ENCODE measurements around the gene LZTR1.
"Not testable (repeated sequence)": the region's sequence is repeated elsewhere in the genome, so short reads cannot be mapped to it uniquely, and the experiment has no call there.

Gene LZTR1

GRCh38 chr22:20966883-20967696 lies 15.0 kb upstream of the LZTR1 start, which contains the start of gene AIFM3:
AIFM3 (plus strand) TSS chr22:20967255; CDS start chr22:20967945, 690 bp downstream.
- DNase-seq: no peak

GRCh38 chr22:20967697-20968211 lies 14.3 kb upstream of the LZTR1 start:
- DNase-seq: no peak

GRCh38 chr22:20968281-20968977 lies 13.7 kb upstream of the LZTR1 start:
- DNase-seq: no peak

- DNase-seq: no peak
These were observed 11.0 kb upstream of the LZTR1 start for GRCh38 chr22:20970939-20971657.

- DNase-seq: not testable (repeated sequence)
These were observed 9.9 kb upstream of the LZTR1 start for GRCh38 chr22:20972014-20972694.

- DNase-seq: no peak
These were observed 9.0 kb upstream of the LZTR1 start for GRCh38 chr22:20972933-20973577.

- DNase-seq: no peak
These were observed 8.3 kb upstream of the LZTR1 start for GRCh38 chr22:20973634-20974286.

GRCh38 chr22:20974336-20974955 lies 7.7 kb upstream of the LZTR1 start:
- no peak for DNase-seq

- DNase-seq: no peak
These were observed 6.4 kb upstream of the LZTR1 start for GRCh38 chr22:20975541-20976290.

GRCh38 chr22:20976291-20976877 lies 5.7 kb upstream of the LZTR1 start:
- DNase-seq: no peak

GRCh38 chr22:20977019-20977418 lies 5.1 kb upstream of the LZTR1 start:
- no peak for DNase-seq

GRCh38 chr22:20977516-20978170 lies 4.5 kb upstream of the LZTR1 start:
- DNase-seq: no peak

GRCh38 chr22:20978419-20978818 lies 3.7 kb upstream of the LZTR1 start:
- no peak for DNase-seq

- peak; percentile 42 for DNase-seq
These were observed 2.8 kb upstream of the LZTR1 start for GRCh38 chr22:20979243-20979809.

- DNase-seq: no peak
These were observed 2.1 kb upstream of the LZTR1 start for GRCh38 chr22:20979940-20980453.

- no peak for DNase-seq
These were observed 1.6 kb upstream of the LZTR1 start for GRCh38 chr22:20980523-20980922.

GRCh38 chr22:20980938-20981722 lies 967 bp upstream of the LZTR1 start:
- no peak for DNase-seq

- no peak for DNase-seq
These were observed 426 bp downstream of the LZTR1 start for GRCh38 chr22:20982563-20982882.
